Embryonic facial prominence (tissue), 1 donor: ENCODE data around the gene TMEM213.
"Not testable (repeated sequence)": the region's sequence is repeated elsewhere in the genome, so short reads cannot be mapped to it uniquely, and the experiment has no call there.

Source experiments
- DNase-seq: peaks from one replicate; pipeline ENCODE4 v3.0.0-alpha.2; 2016; ENCODE audit errors: extremely low spot score

Gene TMEM213

GRCh38 chr7:138797046-138797445 is 748 bp upstream of the TMEM213 start:
- not testable (repeated sequence) for DNase-seq

- no peak for DNase-seq
Observed at GRCh38 chr7:138798836-138799235, 1.0 kb downstream of the TMEM213 start.

- no peak for DNase-seq
Observed at GRCh38 chr7:138799336-138800000, 1.7 kb downstream of the TMEM213 start.

- DNase-seq = no peak
Observed at GRCh38 chr7:138801256-138801655, 3.5 kb downstream of the TMEM213 start.

DNA sequence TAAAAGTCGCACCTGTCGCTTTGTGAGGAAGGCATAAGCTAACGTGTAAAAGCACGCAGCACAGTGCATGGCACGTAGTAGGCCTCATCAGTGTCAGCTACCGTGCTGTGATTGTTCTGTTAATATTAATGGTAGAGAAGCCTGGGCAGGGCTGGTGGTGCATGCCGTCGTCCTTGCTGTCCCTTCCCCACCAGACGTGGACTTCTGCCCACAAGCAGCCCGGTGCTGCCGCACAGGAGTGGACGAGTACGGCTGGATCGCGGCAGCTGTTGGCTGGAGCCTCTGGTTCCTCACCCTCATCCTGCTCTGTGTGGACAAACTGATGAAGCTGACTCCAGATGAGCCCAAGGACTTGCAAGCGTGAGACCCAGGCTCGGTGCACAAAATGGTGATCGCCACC is 4.9 kb downstream of the TMEM213 start:
- no peak for DNase-seq

- no peak for DNase-seq
Observed at GRCh38 chr7:138804618-138805017, 6.8 kb downstream of the TMEM213 start.

DNA sequence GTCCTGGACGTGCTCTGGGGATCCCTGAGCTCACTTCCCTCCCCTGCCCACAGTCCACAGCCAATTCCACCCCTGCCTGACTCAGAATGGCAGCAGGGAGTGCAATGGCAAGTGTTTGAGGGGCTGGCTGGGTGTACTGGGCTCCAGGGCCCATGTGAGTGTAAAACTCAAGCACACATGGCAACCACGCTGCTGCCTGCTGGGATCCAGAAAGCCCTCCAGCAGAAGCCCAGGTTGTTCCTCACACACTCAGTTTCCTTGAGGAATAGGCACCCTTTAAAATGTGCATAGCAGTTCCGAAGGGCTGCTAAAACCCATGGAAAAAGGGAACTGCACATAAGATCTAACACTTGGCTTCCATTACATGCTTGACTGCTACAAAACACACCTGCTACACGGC is 11.6 kb downstream of the TMEM213 start:
- DNase-seq = no peak

DNA sequence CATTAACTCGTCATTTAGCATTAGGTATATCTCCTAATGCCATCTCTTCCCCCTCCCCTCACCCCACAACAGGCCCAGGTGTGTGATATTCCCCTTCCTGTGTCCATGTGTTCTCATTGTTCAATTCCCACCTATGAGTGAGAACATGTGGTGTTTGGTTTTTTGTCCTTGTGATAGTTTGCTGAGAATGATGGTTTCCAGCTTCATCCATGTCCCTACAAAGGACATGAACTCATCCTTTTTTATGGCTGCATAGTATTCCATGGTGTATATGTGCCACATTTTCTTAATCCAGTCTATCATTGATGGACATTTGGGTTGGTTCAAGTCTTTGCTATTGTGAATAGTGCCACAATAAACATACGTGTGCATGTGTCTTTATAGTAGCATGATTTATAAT is 13.5 kb downstream of the TMEM213 start:
- DNase-seq = not testable (repeated sequence)

DNA sequence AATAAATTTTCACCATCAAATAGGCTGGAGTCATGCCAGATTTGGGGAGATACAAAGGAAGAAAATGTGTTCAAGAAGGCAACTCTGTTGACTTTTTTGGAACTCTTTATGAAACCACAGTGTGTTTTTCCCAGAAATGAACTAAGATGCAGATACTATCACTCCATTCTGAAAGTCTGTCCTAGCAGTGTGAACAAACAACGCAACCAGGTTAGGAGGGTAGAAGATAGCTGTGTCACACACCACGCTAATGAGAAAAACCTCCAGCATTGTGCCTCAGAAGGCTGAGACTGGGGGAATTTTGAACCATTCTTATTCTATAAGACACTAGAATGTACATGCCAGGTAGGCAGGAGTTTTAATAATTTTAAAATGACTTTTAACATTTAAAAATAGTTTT is 16.2 kb downstream of the TMEM213 start:
- no peak for DNase-seq

GRCh38 chr7:138814816-138815332 is 17.1 kb downstream of the TMEM213 start:
- DNase-seq = no peak

DNA sequence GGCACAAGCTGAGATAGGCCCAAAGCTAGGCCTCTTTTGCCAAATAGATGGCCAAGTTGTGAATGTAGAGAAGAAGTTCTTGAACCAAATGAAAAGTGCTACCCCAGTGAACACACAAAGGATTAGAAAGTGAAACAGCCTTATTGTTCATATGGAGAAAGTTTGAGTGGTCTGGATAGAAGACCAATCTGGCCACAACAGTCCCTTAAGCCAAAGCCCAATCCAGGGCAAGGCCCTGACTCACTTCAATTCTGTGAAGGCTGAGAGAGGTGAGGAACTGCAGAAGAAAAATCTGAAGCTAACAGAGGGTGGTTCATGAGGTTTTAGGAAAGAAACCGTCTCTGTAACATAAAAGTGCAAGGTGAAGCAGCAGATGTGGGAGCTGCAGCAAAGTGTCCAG is 18.9 kb downstream of the TMEM213 start:
- DNase-seq = no peak

- DNase-seq = no peak
Observed at GRCh38 chr7:138819625-138820024, 21.8 kb downstream of the TMEM213 start.

DNA sequence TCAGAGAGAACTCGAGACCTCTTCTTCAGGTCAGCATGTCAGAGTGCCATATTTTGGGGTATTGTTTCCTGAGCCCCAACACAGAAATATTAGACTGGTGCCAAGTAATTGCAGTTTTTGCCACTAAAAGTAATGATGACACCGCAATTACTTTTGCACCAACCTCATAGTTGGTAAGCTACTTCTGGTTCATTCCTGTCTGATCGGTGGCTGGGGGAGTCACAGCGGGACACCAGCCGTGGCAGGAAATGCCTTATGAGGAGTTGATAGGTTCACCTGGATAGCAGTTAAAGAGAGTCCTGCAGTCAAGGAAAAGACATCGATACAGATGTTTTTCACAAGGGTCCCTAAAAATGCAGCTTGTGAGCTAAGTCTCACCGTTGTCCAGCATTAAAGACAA is 24.1 kb downstream of the TMEM213 start:
- no peak for DNase-seq

GRCh38 chr7:138822867-138823535 is 25.2 kb downstream of the TMEM213 start:
- no peak for DNase-seq

DNA sequence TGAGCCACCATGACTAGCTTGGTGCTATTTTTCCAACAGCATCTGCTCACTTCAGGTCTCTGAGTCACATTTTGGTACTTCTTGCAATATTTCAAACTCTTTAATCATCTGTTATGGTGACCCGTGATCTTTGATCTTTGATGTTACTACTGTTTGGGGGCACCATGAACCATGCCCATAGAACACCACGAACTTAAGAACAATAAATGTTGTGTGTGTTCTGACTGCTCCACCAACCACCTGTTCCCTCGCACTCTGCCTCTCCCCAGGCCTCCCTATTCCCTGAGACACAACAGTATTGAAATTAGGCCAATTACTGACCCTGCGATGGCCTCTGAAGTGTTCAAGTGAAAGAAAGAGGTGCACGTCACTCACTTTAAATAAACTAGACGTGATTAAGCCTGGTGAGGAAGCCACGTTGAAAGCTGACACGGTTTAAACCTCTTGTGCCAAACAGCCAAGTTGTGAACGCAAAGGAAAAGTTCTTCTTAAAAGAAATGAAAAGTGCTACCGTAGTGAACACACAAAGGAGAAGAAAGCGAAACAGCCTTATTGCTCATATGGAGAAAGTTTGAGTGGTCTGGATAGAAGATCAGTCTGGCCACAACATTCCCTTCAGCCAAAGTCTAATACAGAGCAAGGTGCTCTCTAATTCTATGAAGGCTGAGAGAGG is 27.4 kb downstream of the TMEM213 start:
- DNase-seq = no peak

DNA sequence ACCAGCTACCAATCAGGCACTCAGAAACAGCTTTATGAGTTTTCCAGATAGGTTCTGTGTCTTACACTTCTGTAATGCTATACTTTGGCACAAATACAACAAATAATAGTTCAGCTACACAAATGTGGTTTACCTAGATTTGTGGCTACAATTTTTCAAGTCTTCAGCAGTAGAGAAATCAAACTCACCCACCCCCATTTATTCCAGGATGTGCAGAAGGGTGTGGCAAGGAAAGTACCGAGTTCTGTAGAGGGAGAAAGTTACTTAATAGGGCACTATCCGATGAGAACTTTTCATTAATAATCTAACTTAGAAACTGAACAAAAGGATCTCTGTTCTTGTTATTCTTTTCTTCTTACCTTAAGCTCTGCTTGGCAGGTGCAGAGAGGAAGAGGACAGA is 30.5 kb downstream of the TMEM213 start:
- DNase-seq = no peak

- no peak for DNase-seq
Observed at GRCh38 chr7:138829335-138829734, 31.5 kb downstream of the TMEM213 start.

DNA sequence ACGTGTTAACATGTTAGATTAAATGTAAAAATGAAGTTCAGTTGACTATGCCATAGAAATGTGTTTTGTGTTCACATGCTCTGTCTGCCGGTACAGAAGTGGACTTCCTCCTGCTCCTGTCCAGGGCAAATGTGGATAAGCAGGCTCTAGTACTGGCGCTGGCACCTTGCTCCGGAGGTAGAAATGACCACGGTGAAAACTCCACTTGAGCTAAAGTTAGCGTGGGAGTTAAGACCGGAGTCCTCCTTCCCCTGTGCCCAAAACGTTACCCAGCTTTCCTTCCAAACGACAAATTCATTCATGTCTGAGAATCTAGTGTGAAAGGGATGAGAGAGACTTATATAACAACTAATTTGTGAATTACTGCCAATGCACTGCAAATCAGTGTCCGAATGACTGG is 35.2 kb downstream of the TMEM213 start:
- DNase-seq = no peak

DNA sequence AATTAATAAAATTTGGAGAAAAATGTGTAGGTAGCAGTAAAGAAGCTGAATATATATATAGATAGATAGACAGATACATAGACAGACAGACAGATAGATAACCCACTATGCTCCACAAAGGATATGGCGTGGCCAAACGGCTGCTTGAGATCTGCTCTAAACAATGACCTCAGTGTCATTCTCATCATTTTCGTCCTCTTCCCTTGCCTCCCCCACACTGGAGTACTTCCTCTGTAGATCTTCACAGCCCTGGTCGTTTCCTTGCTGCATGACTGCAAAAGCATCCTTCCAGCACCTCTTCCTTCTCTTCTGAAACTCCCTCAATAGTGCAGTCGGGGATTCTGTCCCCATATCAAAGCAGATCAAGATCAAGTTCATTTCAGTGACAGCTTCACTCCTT is 35.8 kb downstream of the TMEM213 start:
- DNase-seq = no peak

DNA sequence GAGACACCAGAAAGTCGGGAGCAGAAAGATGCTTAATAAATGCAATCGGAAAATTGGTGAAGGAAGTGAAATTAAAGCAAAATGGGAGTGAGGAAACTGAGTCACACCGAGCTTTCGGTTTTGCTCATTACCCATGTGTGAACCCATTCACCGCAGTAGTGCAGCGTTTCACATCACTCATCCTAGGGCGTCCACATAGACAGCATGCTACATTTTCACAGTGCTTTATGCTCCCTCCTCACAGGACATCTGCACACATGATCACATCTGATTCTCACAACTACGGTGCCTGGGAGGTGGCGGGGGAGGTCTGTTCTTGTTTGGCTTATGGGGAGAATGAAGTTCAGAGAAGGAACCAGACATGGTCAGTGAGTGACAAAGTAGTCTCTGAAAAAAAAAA is 36.8 kb downstream of the TMEM213 start:
- DNase-seq = no peak

GRCh38 chr7:138835087-138835486 is 37.3 kb downstream of the TMEM213 start:
- DNase-seq = no peak

DNA sequence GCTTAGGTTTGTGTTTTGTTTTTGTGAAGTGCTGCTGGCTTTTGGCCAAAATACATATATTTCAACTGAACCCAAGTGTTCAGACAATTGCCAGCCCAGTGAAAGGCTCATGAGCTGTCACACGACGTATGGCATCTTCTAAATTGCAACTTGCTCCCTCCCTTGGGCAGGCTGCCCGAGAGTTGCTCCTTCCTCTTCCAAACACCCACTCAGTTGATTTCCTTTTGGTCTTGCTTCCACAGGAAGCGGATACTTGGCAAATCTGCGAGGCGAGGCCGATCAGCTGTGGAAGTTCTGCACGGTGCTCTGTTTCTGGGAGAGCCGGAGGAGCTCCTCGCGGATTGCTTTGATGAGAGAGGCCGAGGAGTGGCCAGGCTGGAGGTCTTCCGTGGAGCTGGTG is 39.8 kb downstream of the TMEM213 start:
- no peak for DNase-seq

DNA sequence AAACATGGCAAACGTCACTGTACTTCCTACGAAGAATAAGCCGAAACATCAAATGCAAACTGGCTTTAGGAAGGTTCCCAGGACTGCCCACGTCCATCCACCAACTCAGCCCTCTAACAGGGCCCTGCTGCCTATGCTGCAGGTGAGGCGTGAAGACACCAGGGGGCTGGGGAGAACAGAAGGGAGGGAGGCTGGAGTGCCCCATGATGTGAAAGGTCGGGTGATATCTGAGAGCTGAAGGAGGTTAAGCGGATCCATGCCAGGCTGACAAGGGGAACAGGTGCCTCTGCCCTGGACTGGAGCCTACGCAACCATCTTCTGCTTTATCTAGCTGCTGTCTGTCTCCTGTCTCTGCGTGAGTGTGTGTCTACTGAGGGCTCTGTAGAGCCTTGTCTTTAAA is 40.4 kb downstream of the TMEM213 start:
- no peak for DNase-seq
